Measurements from ENCODE around the gene BDNF.

GRCh38 chr11:27700351-27701301 is at the start of gene BDNF:
- TF ChIP-seq POLR2A (IDR thresholded peaks at IDR 0.05; ENCODE audit: low read length) (no peak), GATA1 (IDR thresholded peaks at IDR 0.05; ENCODE audit: low read depth, low read length) (no peak)

Data from erythroblast (primary cell).